Measurements from ENCODE around the gene SKOR1.

SKOR1 gene, protein sequence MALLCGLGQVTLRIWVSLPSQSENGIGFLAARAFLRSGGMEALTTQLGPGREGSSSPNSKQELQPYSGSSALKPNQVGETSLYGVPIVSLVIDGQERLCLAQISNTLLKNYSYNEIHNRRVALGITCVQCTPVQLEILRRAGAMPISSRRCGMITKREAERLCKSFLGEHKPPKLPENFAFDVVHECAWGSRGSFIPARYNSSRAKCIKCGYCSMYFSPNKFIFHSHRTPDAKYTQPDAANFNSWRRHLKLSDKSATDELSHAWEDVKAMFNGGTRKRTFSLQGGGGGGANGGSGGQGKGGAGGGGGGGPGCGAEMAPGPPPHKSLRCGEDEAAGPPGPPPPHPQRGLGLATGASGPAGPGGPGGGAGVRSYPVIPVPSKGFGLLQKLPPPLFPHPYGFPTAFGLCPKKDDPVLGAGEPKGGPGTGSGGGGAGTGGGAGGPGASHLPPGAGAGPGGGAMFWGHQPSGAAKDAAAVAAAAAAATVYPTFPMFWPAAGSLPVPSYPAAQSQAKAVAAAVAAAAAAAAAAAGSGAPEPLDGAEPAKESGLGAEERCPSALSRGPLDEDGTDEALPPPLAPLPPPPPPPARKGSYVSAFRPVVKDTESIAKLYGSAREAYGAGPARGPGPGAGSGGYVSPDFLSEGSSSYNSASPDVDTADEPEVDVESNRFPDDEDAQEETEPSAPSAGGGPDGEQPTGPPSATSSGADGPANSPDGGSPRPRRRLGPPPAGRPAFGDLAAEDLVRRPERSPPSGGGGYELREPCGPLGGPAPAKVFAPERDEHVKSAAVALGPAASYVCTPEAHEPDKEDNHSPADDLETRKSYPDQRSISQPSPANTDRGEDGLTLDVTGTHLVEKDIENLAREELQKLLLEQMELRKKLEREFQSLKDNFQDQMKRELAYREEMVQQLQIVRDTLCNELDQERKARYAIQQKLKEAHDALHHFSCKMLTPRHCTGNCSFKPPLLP

DNA sequence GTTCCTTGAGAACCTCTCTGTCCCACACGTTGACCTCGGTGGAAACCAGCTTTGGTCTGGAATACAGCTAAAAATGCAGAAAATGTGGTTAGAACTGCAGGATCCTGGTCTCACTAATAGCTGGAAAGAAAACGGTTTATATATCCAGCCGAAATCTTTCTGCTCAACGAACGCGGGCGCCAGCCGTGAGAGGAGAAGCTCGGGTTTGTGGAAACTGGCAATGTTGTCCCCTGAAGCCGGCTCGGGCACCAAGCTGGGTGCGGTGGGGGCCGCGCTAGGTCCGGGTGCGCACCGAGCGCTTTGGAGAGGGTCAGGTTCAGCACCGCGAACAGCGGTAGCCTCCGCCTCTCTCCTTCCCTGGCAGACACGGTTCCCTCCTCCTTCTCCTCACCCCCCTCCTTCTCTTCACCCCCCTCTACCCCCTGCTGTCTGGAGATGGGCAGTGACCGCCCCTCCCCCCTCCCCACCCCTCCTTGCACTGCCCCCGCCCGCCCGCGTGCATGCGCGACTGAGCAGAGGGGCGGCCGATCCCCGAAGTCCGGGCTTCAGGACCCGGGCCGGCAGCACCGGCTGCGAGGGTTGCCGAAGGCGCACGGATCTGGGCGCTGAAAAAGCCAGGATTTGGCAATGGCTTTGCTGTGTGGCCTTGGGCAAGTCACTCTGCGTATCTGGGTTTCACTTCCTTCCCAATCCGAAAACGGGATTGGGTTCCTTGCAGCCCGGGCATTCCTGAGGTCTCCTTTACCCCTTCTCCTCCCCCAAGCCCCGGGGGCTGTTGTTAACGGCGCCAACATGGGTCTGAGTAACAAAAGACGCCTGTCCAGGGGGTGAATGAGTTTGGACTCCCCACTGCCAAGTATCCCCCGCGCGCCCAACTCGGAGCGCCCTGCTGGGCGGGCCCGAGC lies at the start of gene SKOR1:
Gene SKOR1 (plus strand): TSS at position 534 of the 905 bp plus-strand sequence. CDS start 94 bp downstream, at position 628.
- DNase-seq (ENCODE audit: low read depth in 1 of 2, low spot score in 1 of 2) = no peak

DNA sequence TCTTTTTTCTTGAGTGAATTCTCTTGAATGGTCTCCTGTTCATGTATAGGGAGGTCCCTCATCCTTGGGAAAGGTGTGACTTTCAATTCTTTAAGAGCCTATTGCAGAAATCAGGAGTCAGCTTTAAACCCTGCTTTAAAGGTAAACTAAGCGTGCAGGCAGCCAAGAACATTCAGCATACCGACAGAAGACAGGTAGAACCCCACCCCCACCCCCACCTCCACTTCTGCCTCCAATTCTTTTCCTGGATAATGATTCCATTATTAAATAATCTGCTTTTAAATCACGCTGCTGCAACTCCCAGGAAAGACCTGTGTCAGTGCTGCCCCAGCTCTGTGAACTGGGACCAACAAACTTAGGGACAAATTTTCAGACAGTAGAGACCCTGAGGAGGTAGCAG lies 49.3 kb upstream of the SKOR1 start:
- DNase-seq (ENCODE audit: low read depth in 1 of 2, low spot score in 1 of 2) = no peak

DNA sequence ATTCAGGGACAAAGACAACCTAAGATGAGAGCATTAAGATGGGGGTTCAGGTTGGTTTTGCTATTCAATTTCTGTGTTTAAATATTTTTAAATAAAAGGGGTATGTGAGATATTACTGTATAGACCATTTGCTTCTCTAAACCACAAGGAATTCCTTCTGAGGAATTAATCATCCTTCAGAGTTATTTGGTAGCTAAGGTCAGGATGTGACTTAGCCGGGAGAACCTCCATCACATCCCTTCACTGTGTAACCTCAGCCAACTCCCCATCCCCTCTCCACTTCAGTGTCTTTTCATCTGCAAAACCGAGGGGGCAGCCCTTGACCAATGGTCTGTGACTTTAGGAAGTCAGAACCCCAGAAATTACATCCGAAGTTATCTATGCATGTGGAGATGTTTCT lies 48.7 kb upstream of the SKOR1 start:
- no peak for DNase-seq (ENCODE audit: low read depth in 1 of 2, low spot score in 1 of 2)

DNA sequence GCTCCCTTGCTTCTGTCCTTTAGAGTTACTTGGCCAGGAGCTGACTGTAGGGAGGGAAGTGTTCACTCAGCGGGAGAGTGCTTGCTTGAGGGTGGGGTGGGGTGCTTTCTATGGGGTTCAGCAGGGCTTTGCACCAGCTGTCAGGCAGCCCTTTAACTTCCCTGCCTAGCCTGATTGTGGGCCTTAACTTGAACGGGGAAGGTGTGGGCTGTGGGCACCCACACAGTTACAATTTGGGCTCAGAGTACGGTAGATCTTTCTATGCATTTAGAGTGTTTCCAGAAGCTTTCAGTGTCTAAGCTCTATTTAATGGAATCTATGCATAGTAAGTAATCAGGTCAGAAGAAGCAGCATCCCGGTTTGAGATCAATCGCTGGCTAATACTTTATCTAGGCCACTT lies 48.2 kb upstream of the SKOR1 start:
- no peak for DNase-seq (ENCODE audit: low read depth in 1 of 2, low spot score in 1 of 2)

DNA sequence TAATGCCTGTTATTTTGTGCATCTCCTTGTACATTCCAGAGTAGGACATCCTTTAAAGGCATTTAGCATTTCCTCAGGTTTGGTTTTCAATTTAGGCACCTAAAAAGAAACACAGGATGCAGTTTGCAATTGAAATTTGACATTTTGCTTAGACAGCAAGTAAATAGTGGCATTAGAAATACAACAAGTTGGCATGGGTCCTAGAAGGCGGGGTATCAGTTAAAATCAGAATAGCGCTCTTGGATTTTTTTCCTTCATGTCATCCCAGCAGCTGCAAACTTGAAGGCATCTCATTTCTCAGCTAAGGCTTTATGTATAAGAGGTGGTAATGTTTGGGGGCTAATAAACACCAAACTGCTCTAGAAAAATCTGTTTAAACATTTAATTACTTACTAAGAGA lies 47.5 kb upstream of the SKOR1 start:
- DNase-seq (ENCODE audit: low read depth in 1 of 2, low spot score in 1 of 2) = no peak

DNA sequence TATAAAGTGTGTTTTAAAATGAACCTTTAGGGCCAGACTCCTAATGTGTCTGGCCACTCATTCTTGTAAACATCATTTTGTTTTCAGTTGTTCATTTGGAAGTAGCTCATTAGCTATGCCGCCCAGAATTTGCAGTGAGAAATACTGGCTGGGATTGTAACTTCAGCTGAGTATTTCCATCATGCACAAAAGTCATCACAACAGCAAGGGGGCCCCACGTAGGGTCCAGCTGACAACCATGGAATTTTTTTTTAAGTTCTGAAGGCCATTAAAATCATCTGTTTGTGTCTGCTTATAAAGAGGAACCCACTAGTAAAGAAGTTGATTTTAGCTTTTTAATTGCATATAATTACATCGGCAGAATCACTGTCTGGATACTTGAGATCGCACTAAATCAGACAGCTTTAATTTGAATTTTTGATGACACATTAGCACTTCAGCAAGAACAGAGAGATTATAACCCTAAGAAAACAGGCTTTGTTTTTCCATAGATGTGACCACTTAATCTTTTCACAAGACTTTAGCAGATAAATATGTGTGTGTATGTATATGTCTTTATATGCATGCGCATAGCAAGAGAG lies 46.3 kb upstream of the SKOR1 start:
- DNase-seq (ENCODE audit: low read depth in 1 of 2, low spot score in 1 of 2) = no peak

DNA sequence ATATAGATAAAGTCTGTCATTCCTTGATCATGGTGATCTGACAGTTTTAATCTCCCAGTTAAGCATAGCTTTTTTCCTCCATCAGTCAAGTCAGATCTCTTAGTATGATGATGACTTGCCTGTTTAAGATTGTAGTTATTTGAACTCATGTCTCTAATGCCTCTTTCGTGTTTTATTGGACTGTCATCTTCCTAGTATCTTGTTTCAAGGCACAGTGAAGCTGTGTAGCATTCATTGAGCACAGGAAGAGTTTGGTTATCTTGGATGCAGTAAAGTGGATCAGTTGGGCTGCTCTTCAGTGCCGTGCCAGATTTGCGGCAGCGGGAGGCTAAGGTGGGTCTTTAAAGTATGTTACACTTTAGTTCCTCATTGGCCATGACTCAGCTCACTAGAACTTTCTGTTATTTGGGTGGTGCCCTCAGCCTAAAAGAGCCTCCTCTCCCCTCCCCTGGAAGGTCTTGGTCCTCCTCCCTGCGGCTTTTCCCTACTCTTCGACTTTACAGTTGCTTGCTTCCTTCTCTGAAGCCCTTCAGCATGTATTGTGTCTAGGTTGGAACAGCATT lies 45.7 kb upstream of the SKOR1 start:
- no peak for DNase-seq (ENCODE audit: low read depth in 1 of 2, low spot score in 1 of 2)

DNA sequence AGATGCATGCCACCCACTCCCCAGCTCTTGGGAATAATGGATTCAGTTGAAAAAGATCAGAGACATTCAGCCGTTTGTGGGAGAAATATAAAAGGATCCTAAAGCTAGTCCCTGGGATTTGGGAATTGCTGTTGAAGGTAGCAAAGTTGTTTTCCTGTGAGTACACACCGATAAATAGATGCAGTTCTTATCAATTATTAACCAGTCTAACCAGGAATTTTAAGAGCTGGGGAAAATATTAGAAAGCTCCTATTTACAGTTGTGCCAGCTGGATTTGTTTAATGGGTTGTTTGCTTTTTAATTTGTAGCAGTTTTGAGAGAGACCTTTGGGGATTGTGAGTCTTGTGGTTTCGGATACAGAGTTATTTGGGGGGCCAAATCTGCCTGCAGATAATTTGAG lies 44.2 kb upstream of the SKOR1 start:
- no peak for DNase-seq (ENCODE audit: low read depth in 1 of 2, low spot score in 1 of 2)

DNA sequence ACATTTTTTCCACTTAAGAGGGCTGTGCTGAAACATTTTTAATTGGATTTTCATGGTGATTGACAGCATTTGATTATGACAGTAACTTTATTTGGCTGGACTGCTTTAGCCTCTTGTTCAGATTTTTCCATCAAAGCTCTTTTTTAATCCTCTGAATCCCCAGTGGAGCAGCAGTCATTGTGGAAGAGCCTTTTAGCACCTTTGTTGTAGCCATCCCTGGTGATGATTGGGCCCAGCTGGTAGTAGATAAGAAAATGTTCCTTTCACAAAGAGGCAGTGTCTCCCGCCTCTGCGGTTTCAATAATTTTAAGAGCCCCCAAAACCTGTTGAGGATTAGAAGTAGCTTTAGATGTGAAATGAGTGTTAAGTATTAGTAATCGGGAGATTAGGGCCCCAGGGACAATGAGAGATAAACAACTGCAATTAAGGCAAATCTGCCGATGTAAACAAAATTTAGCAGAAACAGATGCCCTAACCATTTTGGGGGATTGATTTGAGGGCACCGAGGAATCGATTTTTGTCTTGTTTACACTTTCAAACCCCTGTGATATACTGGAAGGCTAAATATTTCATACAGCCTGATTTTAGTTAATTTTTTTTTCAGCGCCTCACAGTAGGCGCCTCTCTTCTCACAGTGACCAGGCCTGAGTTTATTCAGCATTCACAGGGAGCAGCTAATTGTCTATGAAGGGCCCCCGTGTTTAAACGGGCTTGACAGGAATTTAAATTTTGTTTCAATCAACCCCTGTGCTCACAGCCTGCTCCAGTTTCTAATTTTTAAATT lies 43.2 kb upstream of the SKOR1 start:
- no peak for DNase-seq (ENCODE audit: low read depth in 1 of 2, low spot score in 1 of 2)

DNA sequence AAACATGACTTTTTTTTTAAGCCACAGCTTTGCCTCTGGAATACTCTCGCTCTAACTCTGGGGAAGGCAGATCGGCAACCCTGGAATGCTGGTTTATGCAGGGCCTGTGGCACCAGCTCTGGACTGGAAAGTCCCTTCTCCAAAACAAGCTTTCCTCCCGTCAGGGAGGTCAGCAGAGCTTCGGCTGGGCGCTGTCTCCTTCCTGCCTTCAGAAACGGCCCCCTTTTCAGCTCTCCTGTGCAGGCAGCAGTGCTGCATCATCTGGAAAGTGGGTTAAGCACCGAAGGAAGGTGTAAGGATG lies 42.7 kb upstream of the SKOR1 start:
- no peak for DNase-seq (ENCODE audit: low read depth in 1 of 2, low spot score in 1 of 2)

DNA sequence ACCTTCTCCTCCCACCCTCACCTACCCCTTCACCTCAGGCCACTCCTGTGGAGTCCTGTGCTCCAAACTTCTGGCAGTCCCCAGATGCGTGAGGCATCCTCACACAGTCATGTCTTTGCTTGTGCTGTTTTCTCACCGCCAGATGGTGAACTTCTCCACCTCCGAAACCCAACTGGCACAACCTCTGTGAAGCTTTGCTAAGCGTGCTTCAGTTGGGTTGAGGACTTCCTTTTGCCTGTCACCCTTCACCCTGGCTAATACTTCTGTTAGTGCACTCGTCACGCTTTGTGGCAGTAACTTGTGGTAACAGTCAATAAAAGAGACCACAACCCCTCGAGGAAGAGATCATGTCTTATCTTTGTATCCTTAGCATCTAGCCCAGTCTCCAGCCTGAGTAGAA lies 42.0 kb upstream of the SKOR1 start:
- DNase-seq (ENCODE audit: low read depth in 1 of 2, low spot score in 1 of 2) = peak in 1 of 2 donors; percentile 13

DNA sequence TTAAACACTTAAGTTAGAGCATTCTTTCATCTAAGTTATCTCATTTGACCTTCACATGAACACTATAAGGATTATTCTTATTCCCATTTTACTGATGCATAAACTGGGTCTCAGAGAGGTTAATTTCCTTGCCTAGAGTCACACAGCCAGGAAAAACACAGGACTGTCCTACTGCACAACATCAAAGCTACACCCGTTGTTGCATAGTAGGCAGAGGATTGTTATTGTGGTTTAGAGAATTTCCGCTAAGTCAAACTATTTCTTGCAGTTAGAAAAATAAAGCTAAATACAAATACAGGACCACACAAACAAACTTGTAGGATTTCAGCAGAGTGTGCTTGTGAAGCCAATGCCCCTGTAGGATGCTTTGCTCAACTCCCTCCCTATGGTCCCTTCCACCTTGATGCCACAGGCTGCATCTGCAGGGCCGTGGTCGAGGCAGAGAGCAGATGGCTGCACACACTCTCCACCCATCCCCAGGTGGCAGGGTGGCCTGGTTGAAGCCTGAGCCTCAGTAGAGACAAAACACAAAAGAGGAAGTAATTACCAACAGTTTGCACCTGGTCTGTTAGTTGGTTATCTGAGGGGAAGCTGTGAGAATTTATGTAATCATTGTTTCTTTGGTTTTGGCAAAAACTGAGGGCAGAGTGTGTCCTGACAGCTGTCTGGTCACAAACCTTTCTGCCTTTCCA lies 41.1 kb upstream of the SKOR1 start:
- DNase-seq (ENCODE audit: low read depth in 1 of 2, low spot score in 1 of 2) = no peak

DNA sequence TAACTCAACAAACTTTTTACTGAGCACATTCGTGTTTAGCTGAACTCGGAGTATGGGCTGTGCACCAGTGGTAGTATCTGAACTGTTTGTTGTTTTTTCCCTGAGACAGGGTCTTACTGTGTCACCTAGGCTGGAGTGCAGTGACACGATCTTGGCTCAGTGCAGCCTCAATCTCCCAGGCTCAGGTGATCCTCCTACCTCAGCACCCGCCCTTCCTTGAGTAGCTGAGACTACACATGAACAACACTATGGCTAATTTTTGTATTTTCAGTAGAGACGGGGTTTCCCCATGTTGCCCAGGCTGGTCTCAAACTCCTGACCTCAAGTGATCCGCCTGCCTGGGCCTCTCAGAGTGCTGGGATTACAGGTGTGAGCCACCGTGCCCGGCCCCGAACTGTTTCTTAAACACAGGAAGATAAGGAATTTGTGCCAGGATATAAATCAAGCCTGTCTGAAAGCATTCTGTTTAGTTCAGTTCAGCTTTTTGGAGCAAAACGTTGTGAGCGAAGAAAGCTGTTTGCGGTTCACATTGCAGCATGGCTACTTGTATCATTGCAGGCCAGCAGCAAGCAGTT lies 40.4 kb upstream of the SKOR1 start:
- DNase-seq (ENCODE audit: low read depth in 1 of 2, low spot score in 1 of 2) = no peak

DNA sequence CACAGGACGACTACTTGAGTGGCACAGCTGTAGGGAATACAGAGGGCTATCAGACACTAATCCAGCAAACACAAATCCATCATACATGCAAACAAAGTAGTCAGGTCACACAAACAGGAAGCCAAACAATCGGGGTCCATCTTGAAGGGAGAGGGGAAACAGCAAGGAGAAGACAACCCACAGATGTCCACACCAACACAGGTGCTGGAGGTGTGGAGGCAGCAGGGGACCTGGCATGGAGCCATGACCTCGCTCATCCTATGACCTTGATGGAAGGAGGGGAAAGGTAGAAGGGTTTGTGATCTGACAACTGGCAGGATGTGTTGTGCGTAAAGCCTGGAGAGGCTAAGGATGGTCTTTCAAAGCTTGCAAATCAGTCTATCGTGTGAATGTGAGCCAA lies 39.9 kb upstream of the SKOR1 start:
- DNase-seq (ENCODE audit: low read depth in 1 of 2, low spot score in 1 of 2) = no peak

DNA sequence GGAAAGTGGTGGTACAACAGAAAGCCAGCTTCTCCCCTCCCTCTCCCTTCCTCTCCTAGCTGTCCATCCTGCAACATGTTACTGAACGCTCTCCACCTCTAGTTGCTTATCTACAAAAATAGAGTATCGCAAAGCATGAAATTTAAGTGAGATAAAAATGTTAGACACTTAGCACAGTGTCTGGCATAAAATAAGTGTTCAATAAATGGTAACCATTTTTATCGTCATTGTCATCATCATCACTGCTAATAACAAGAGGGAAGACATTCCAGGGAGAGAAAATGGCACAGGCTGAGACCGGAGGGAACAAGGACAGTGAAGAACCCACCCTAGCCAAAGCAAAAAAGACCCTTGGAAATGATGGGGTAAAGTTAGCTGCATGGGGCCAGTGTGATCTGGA lies 38.7 kb upstream of the SKOR1 start:
- no peak for DNase-seq (ENCODE audit: low read depth in 1 of 2, low spot score in 1 of 2)

DNA sequence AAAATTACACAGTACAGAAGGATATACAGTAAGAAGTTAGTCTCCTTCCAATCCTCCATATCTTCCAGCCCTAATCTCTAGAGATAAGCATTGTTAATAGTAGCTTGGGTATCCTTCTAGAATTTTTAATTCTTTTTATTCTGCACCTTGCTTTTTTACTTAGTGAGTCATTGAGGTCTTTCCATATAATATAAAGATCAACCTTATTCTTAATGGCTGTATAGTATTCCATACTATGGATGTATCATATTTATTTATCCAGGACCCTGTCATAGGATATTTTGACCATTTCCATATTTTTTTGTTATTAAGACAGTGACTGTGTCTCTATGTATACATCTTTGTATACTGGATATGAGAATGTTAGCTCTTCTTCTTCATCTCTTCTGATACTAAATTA lies 36.3 kb upstream of the SKOR1 start:
- DNase-seq (ENCODE audit: low read depth in 1 of 2, low spot score in 1 of 2) = no peak

DNA sequence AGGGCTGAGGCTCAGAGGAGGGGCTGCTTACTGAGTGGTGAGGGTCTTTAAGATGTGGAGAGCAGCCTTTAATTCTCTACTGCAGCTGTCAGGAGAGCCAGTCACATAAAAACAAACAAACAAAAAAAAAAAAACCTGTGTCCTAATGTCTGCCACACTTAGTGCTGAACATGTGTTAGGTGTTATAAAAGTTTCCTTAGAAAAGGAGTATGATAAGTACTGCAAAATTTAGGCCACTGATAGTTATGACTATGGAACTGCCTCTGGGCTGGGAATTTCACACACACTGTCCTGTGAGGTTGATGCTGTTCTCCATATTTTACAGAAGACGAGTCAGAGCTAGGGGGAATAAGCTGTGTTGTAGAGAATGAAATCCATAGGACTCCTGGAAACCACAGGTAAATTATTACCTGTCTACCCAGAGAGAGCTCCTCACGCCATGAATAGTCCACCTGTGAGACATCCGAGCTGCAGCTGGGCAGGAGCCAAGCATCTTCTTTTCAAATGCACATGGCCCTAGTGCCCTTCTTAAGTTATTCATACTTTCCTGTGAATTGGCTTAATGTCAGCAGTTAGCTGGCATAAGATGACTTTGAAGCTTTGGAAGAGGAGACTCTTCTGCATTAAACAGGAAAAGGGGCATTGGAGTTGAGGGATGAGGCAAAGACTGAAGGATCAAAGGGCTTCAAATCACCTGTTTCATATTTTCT lies 34.5 kb upstream of the SKOR1 start:
- DNase-seq (ENCODE audit: low read depth in 1 of 2, low spot score in 1 of 2) = no peak

DNA sequence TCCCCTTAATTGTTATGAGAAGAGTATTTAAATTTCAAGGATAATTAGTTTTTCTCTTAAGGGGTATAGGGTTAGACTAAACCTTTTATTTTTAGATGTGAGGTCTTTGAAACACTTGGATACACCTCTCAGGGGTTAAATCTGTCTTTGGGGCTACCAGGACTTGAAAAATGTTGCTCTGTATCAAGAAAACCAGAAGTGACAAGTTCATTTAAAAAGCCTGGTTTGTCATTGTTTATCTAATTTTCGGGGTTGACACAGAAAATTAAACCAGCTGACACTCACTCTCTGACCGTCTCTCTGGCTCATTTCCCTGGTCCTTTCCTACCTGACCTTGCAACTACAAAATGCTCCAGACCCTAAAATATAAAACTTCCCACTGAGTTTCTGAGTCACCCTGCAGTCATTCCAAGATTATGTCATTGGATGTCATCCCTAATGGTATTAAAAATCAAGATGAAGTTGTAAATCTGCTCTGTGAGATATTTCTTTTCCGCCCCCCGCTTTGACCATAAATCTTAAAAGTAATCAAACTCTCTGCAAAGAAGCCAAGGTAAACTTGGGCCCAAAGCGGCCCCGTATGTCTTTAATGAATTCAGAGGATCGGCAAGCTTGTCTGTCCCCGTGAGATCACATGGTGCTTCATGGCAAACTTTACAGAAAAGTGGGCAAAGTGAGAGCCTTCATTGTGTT lies 32.9 kb upstream of the SKOR1 start:
- DNase-seq (ENCODE audit: low read depth in 1 of 2, low spot score in 1 of 2) = no peak
